ENCODE results near the gene DRD3.
A peak's percentile ranks its signal among the peaks of the same experiment; 100 is the strongest.

The DRD3 gene

GRCh38 chr3:114219741-114220140 lies 40.9 kb upstream of the DRD3 start:
- DNase-seq (ENCODE audit: low read depth) = no peak
- no peak overlapping the region for H3K4me3 ChIP-seq (ENCODE audit: low read depth, low read length)
- in situ Hi-C loops (cut with HindIII; ENCODE audit: low sequenced_read_pairs) = no loop called here
- TF ChIP-seq CTCF (IDR thresholded peaks at IDR 0.05; ENCODE audit: low read depth, low read length, missing control alignments) = no peak

GRCh38 chr3:114218578-114219185 lies 39.8 kb upstream of the DRD3 start:
- no peak for DNase-seq (ENCODE audit: low read depth)
- no peak for TF ChIP-seq CTCF (IDR thresholded peaks at IDR 0.05; ENCODE audit: low read depth, low read length, missing control alignments)
- in situ Hi-C loops (cut with HindIII; ENCODE audit: low sequenced_read_pairs) = no loop called here
- no peak overlapping the region for H3K4me3 ChIP-seq (ENCODE audit: low read depth, low read length)

- no peak overlapping the region for H3K4me3 ChIP-seq (ENCODE audit: low read depth, low read length)
- no peak for TF ChIP-seq CTCF (IDR thresholded peaks at IDR 0.05; ENCODE audit: low read depth, low read length, missing control alignments)
- no peak for DNase-seq (ENCODE audit: low read depth)
- in situ Hi-C loops (cut with HindIII; ENCODE audit: low sequenced_read_pairs) = no loop called here
These were observed 39.2 kb upstream of the DRD3 start for GRCh38 chr3:114218006-114218405.

- DNase-seq (ENCODE audit: low read depth) = no peak
- no peak overlapping the region for H3K4me3 ChIP-seq (ENCODE audit: low read depth, low read length)
- in situ Hi-C loops (cut with HindIII; ENCODE audit: low sequenced_read_pairs) = no loop called here
- no peak for TF ChIP-seq CTCF (IDR thresholded peaks at IDR 0.05; ENCODE audit: low read depth, low read length, missing control alignments)
These were observed 38.4 kb upstream of the DRD3 start for GRCh38 chr3:114217266-114217665.

- in situ Hi-C loops (cut with HindIII; ENCODE audit: low sequenced_read_pairs) = no loop called here
- H3K4me3 ChIP-seq (ENCODE audit: low read depth, low read length) = no peak overlapping the region
- no peak for TF ChIP-seq CTCF (IDR thresholded peaks at IDR 0.05; ENCODE audit: low read depth, low read length, missing control alignments)
- peak; percentile 31 for DNase-seq (ENCODE audit: low read depth)
These were observed 37.5 kb upstream of the DRD3 start for GRCh38 chr3:114216186-114216970.

GRCh38 chr3:114214542-114215341 lies 35.9 kb upstream of the DRD3 start:
- in situ Hi-C loops (cut with HindIII; ENCODE audit: low sequenced_read_pairs) = no loop called here
- peak overlapping the region; percentile 28 for H3K4me3 ChIP-seq (ENCODE audit: low read depth, low read length)
- DNase-seq (ENCODE audit: low read depth) = no peak
- TF ChIP-seq CTCF (IDR thresholded peaks at IDR 0.05; ENCODE audit: low read depth, low read length, missing control alignments) = no peak

Measured in astrocyte of the cerebellum (primary cell).